Stromal cell of bone marrow (primary cell): Measurements from ENCODE around the gene P2RY4.
"Not testable (repeated sequence)": the region's sequence is repeated elsewhere in the genome, so short reads cannot be mapped to it uniquely, and the experiment has no call there.

ENCODE experiments used
- DNase-seq: peaks from one replicate; pipeline ENCODE4 v3.0.0-alpha.2; 2012; ENCODE audit warnings: low read depth

The P2RY4 gene

DNA sequence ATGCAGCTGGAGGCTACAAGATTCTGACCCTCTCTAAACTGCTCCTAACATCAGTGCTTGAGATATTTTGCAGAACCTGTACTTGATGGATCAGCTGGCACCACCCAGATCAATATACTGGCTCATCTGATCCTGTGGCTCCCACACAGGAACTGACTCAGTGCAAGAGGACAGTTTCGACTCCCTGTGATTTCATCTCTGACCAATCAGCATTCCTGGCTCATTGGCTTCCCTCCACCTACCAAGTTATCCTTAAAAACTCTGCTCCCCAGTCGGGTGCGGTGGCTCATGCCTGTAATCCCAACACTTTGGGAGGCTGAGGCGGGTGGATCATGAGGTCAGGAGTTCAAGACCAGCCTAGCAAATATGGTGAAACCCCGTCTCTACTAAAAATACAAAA is 16.4 kb downstream of the P2RY4 start:
- not testable (repeated sequence) for DNase-seq

DNA sequence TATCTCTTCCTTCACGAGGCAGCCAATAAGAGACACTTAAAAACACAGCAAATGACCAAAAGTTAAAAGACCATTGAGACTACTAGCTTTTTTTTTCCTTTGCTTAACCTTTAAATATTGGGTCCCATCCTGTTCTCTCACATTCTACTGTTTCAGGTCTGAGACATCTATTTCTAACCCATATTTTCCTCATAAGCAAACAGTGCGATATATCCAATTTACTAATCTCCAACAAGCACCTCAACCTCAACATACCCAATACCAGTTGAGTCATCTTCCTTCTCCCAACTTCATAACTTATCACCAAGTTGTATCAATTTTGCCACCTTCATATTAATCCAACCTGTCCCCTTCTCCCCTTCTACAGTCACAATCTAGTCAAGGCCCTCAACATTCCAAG is 18.5 kb downstream of the P2RY4 start:
- DNase-seq, result no peak

DNA sequence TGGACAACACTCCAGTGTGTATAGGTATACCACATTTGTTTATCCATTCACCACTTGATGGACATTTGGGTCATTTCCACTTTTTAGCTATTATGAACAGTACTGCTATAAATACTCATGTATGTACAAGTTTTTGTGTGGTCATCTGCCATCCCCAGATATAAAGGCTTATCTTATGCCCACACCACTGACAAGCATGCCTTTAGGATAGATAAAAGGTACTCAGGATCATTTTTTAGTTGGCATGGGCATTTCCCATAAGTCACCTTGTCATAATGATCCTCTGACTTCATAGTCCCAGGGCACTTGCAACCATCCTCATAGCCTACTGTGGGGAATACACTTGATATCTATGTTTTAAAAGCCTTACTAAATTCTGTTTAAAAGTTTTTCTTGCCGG is 19.3 kb downstream of the P2RY4 start:
- no peak for DNase-seq

DNA sequence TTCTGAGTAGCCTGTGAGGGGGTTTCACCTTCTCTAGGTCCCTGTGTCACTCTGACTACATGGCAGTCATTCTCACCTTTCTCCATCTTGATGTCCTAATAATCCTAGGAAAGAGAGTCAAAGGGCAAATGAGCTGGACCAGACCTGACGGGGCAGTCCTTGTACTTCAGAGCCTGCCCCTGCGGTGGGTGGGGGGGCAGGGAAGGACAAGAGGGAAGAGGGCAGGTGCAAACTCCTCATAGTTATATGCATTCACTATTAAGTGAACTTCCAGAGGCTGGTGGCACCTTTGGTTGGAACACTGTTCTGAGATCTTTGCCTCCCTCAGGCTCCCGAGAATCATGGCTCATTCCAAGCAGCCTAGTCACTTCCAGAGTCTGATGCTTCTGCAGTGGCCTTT is 25.6 kb downstream of the P2RY4 start, which contains the start of gene AWAT1:
Gene AWAT1 (plus strand): TSS at position 301 of the 400 bp plus-strand sequence. CDS start 41 bp downstream, at position 342.
- DNase-seq, result no peak

DNA sequence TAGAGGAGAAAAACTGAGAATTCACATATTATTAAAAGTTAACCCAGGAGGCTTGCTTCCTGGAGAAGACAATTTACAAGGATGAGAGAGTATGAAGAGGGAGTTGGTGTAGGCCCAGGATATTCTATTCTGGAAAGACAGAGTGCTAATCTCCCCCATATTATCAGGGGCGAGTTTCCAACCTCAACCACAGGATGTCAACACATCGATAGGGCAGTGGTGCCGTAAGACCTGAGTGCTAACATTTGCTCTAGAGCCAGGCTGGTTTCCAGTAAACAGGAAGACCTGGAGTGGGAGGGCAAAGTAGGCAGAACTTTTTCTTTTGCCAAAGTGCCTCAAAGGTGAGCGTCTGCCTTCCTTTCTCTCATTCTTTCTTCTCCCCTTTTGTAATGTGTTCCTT is 28.3 kb downstream of the P2RY4 start:
- DNase-seq, result no peak

DNA sequence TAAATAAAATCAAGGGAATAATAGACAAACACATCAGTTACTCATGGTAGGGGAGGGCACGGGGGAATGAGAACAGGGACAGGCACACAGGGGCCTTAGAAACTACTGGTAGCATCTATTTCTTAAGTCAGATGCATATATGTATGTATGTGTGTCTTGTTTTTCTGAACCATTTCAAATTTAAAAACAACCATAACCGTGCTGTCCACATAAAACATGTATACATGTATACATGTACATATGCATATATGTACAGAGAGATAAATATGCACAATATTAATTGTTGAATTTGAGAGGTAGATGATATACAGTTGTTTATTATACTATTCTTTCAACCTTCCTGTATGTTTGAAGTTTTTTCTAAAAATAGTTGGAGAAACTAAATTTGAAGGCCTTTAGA is 33.3 kb downstream of the P2RY4 start:
- DNase-seq, result no peak

DNA sequence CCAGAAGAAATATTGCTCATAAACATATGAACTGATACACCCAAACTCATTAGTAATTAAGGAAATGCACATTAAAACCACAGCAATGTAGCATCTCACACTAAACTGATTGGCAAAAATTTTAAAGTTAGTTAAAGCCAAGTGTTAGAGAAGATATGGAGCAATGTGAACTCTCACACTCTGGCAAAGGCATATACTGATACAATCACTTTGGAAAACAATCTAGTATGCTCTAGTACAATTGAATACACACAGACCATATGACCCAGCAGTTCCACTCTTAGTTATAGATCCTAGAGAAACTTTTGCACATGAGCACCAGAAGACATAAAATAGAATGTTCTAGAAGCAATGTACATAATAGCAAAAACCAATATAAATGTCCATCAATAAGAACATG is 34.0 kb downstream of the P2RY4 start:
- no peak for DNase-seq

DNA sequence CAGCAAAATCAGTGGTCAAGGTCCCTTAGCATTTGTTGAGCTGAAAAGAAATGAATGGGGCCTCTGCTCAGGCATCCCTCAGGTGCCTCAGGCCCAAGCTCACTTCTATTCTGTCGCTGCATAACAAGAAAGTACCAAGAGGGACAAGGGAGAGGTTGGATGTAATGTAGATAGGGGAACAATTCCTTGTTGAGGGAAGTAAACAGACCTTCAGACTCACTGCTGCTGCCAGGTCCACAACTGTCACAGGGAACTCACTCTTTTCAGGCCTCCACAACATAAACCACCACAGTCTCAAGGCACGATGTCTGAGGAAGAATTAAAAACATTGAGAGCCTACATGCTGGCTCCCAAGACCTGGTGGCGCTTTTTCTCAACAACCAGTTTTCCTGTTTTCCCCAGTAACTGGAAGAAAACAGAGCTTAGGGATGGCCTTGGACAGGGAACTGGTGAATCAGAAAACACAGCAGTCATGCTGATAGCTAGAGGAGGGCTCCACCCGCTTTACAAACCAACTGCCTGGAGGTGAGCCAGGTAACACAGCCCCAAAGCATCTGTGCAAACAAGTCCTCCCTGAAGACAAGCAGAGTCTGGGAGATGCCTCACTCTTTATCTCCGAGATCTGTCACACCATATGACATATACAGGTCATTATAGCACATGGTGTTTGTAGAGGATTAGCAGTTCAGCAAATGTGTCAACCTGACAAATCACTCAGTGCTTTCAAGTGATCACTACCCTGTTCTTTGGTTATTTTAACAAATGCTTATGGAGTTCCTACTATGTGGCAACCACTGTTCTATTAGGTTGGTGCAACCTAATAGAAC is 39.9 kb downstream of the P2RY4 start:
- peak; percentile 24 for DNase-seq

DNA sequence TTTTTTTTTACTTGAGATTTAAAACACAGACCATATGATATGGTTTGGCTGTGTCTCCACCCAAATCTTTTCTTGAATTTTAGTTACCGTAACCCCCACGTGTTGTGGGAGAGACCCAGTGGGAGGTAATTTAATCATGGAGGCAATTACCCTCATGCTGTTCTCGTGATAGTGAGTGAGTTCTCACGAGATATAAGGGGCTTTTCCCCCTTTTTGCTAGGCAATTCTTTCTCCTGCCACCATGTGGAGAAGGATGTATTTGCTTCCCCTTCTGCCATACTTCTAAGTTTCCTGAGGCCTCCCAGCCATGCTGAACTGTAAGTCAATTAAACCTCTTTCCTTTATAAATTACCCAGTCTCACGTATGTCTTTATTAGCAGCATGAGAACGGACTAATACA is 50.4 kb downstream of the P2RY4 start:
- DNase-seq, result not testable (repeated sequence)

DNA sequence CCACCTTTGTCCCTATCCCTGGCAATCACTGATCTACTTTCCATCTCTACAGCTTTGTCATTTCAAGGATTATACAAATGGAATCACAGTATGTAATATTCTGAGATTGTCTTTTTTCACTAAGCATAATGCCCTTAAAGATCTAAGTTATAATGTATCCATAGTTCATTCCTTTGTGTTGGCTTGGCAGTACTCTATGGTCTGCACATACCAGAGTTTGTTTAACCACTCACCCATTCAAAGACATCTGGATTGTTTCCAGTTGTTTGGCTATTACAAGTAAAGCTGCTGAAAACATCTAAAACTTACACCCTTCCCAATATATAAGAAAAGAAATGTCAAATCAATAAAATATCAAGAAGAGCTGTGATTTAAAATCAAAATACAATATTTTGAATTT is 51.5 kb downstream of the P2RY4 start:
- DNase-seq, result peak; percentile 2
